Stomach (tissue), 9 donors: ENCODE data around the gene ARHGEF18. TPM values are rescaled to one million over a fixed set of nuclear protein-coding genes. Genes with fewer than 3 reads are reported as not detected.

Source experiments
- DNase-seq, 2 donors: peaks; one replicate each; pipeline versions ENCODE4 v3.0.0 to v3.0.0-alpha.2; 2013 to 2019
- H3K27ac ChIP-seq, 5 donors: fragments of 200-600 bp in 4 of 5; sonication (generic) in 4 of 5; one replicate each; pipeline ENCODE4 v1.5.1; 2013 to 2019; ENCODE audit warnings: mild to moderate bottlenecking in 1 of 5, moderate library complexity in 1 of 5
- H3K27me3 ChIP-seq, 3 donors: fragments of 200-600 bp; sonication (generic); one replicate each; pipeline ENCODE4 v1.5.1; 2017 to 2019; ENCODE audit warnings: mixed run types in 1 of 3
- H3K36me3 ChIP-seq, 4 donors: fragments of 200-600 bp; sonication (generic); 1 replicate in 3 of 4; 2 replicates in 1 of 4; pipeline ENCODE4 v1.5.1; 2016 to 2019
- H3K4me1 ChIP-seq, 4 donors: fragments of 200-600 bp; sonication (generic); one replicate each; pipeline ENCODE4 v1.5.1; 2016 to 2019
- H3K4me3 ChIP-seq, 4 donors: fragments of 200-600 bp; sonication (generic) in 3 of 4; one replicate each; pipeline ENCODE4 v1.5.1; 2016 to 2019; ENCODE audit warnings: mild to moderate bottlenecking in 1 of 4
- H3K9me3 ChIP-seq, 4 donors: fragments of 200-600 bp; sonication (generic); one replicate each; pipeline ENCODE4 v1.5.1; 2016 to 2019
- EP300 ChIP-seq: sonication (generic); formaldehyde crosslinking; IDR thresholded peaks from one replicate; pipeline ENCODE4 v1.6.1; 2017; ENCODE audit warnings: antibody characterized with exemption
- POLR2A ChIP-seq, 4 donors: fragments of 450-650 bp; IDR thresholded peaks; one replicate each; pipeline ENCODE4 v1.6.1; 2016; ENCODE audit warnings: antibody characterized with exemption in 4 of 4, control low read depth in 2 of 4, mild to moderate bottlenecking in 1 of 4, moderate library complexity in 1 of 4
- POLR2AphosphoS5 ChIP-seq, 3 donors: sonication (generic); formaldehyde crosslinking; IDR thresholded peaks; one replicate each; pipeline ENCODE4 v1.6.1; 2016; ENCODE audit warnings: antibody characterized with exemption in 3 of 3
- WGBS, 5 donors: extraction: QIAGEN DNeasy Blood & Tissue Kit in 3 of 5; methylation state at CpG; one replicate each; pipeline versions ENCODE4 v1.1.5 to v1.1.7; 2013 to 2018; 5-methylcytosine and 5-hydroxymethylcytosine counted together
- intact Hi-C: fragments of 100-400 bp; cut with DNase I; formaldehyde crosslinking; loops from one replicate; pipeline ENCODE4 v1.15.1; 2023; ENCODE audit warnings: low total_unique reads
- polyA plus RNA-seq, 3 donors: library from polyadenylated mRNA; stranded (reverse); fragments of 200-250 nt; gene quantifications; one replicate each; pipeline ENCODE4 v1.2.3, GENCODE V29; 2013
- total RNA-seq, 5 donors: library from RNA; depleted of rRNA; stranded (reverse); fragments of >200 nt; gene quantifications; one replicate each; pipeline versions ENCODE4 v1.1.0 to v1.2.3, GENCODE V29; 2014 to 2016
- TF ChIP-seq, protein P1 (sequence below), 7 experiments: fragments of 450-650 bp in 4 of 7; fragments of 200-600 bp in 3 of 7; sonication (generic) in 3 of 7; IDR thresholded peaks; one replicate each; pipeline ENCODE4 v1.5.1; 2016 to 2019; ENCODE audit warnings: antibody characterized with exemption in 7 of 7, control low read depth in 2 of 7, mild to moderate bottlenecking in 1 of 7
- donor health status: healthy with polysubstance abuse.
- donor health status: Bipolar disorder and iron deficiency.
- donor health status: healthy.

The ARHGEF18 gene
- total and polyA plus RNA-seq, 8 donors = 12.6 to 56.2 (median 28.3) TPM

GRCh38 chr19:7349961-7350711 is 1.4 kb downstream of the ARHGEF18 start:
- 52 to 78% (median 69%) methylated on average over 6 to 8 of the region's 8 CpGs for WGBS, 5 donors
- Histone ChIP-seq H3K36me3 (no peaks in the 10 kb centered on the region), H3K4me3 (peak overlapping the region in 3 of 4 donors; percentile 10 to 29 (median 27)), H3K27me3 (peaks cover 0 to 9% (median 0%) of the 10 kb centered on the region in 3 donors), H3K9me3 (peaks cover 0 to 12% (median 6%) of the 10 kb centered on the region in 4 donors), H3K4me1 (peaks cover 0 to 15% (median 10%) of the 10 kb centered on the region in 4 donors), H3K27ac (peak overlapping the region in 2 of 5 donors; percentile 52 to 60)
- no peak for DNase-seq
- TF ChIP-seq, protein P1, sequence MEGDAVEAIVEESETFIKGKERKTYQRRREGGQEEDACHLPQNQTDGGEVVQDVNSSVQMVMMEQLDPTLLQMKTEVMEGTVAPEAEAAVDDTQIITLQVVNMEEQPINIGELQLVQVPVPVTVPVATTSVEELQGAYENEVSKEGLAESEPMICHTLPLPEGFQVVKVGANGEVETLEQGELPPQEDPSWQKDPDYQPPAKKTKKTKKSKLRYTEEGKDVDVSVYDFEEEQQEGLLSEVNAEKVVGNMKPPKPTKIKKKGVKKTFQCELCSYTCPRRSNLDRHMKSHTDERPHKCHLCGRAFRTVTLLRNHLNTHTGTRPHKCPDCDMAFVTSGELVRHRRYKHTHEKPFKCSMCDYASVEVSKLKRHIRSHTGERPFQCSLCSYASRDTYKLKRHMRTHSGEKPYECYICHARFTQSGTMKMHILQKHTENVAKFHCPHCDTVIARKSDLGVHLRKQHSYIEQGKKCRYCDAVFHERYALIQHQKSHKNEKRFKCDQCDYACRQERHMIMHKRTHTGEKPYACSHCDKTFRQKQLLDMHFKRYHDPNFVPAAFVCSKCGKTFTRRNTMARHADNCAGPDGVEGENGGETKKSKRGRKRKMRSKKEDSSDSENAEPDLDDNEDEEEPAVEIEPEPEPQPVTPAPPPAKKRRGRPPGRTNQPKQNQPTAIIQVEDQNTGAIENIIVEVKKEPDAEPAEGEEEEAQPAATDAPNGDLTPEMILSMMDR (IDR thresholded peaks at IDR 0.05) = no peak
- TF ChIP-seq POLR2A (IDR thresholded peaks at IDR 0.05) = no peak
- TF ChIP-seq EP300 = no peak
- no peak for TF ChIP-seq POLR2AphosphoS5 (IDR thresholded peaks at IDR 0.05)
- intact Hi-C loops = no loop called here

DNA sequence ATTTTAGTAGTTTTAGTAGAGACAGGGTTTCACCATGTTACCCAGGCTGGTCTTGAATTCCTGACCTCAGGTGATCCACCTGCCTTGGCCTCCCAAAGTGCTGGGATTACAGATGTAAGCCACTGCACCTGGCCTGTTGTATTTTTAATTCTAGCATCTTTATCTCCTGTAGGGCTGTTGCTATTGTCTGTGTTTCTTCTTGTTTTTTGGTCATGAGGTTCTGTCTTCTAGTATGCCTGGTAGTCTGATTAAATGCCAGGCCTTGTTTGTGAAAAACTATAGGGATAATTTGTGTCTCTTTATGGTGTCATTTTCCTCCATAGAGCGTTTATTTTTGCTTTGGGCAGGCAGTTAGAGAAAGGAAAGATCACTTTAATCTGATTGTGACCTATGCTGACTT is 3.1 kb downstream of the ARHGEF18 start:
- intact Hi-C loops = no loop called here
- DNase-seq = no peak
- no peak overlapping the region for H3K4me3 ChIP-seq
- H3K36me3 ChIP-seq = no peaks in the 10 kb centered on the region
- peaks cover 0 to 15% (median 4%) of the 10 kb centered on the region in 4 donors for H3K4me1 ChIP-seq
- WGBS, 5 donors = 74 to 91% (median 81%) methylated on average over 1 of the region's 1 CpG
- H3K9me3 ChIP-seq = peaks cover 0 to 12% (median 6%) of the 10 kb centered on the region in 4 donors
- TF ChIP-seq POLR2A (IDR thresholded peaks at IDR 0.05) (no peak), POLR2AphosphoS5 (IDR thresholded peaks at IDR 0.05) (no peak), EP300 (no peak)
- TF ChIP-seq, protein P1 (IDR thresholded peaks at IDR 0.05) = no peak
- H3K27me3 ChIP-seq = peaks cover 0 to 5% (median 0%) of the 10 kb centered on the region in 3 donors
- H3K27ac ChIP-seq = no peak overlapping the region

DNA sequence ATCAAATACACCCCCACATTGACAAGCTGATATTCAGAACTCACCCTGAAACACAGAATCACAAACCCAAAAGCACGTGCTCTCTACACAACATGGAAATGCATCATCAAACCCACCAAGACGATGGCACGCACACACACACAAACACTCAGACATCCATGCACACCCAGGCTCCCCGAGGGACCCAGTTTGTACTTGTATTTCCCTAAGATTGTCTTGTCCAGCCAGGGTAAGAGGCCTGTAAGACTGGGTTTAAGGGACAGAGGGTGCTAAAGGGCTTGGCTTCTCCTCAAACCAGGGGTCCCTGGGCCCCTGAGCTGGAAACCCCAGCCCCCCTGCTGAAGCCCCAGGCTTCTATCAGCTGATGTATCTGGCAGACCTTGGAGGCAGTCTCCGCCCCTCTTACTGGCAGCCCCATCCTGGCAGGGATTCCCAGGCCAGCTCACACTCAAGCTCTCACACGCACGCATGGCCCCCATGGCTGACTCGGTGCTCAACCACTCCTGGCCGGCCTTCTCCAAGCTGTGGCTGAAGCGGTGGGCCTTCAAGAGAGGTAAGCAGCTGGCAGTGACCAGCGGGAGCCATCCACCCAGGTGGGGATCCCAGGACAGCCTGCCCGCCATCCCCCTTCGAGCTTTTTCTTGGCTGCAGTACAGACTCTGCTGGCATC is 6.5 kb downstream of the ARHGEF18 start:
- Histone ChIP-seq H3K9me3 (peaks cover 0 to 12% (median 6%) of the 10 kb centered on the region in 4 donors), H3K4me1 (peaks cover 0 to 15% (median 4%) of the 10 kb centered on the region in 4 donors), H3K27me3 (no peaks in the 10 kb centered on the region), H3K36me3 (no peaks in the 10 kb centered on the region), H3K4me3 (peak overlapping the region in 3 of 4 donors; percentile 12 to 27 (median 24)), H3K27ac (peak overlapping the region in 3 of 5 donors; percentile 16 to 78 (median 59))
- peak in 1 of 2 donors; percentile 56 for DNase-seq
- intact Hi-C loops = no loop called here
- WGBS, 5 donors = 65 to 84% (median 75%) methylated on average over 4 to 13 of the region's 13 CpGs
- TF ChIP-seq POLR2AphosphoS5 (IDR thresholded peaks at IDR 0.05) = no peak
- TF ChIP-seq POLR2A (IDR thresholded peaks at IDR 0.05) = no peak
- no peak for TF ChIP-seq EP300
- TF ChIP-seq, protein P1 (IDR thresholded peaks at IDR 0.05) = no peak

GRCh38 chr19:7355871-7356270 is 7.1 kb downstream of the ARHGEF18 start:
- peaks cover 0 to 15% (median 4%) of the 10 kb centered on the region in 4 donors for H3K4me1 ChIP-seq
- peaks cover 0 to 12% (median 6%) of the 10 kb centered on the region in 4 donors for H3K9me3 ChIP-seq
- DNase-seq = no peak
- no peaks in the 10 kb centered on the region for H3K36me3 ChIP-seq
- WGBS, 5 donors = 35 to 68% (median 62%) methylated on average over 2 to 7 of the region's 7 CpGs
- H3K27ac ChIP-seq = peak overlapping the region in 3 of 5 donors; percentile 16 to 78 (median 59)
- intact Hi-C loops = no loop called here
- TF ChIP-seq EP300 (no peak), POLR2A (IDR thresholded peaks at IDR 0.05) (no peak), POLR2AphosphoS5 (IDR thresholded peaks at IDR 0.05) (no peak)
- TF ChIP-seq, protein P1 (IDR thresholded peaks at IDR 0.05) = no peak
- H3K27me3 ChIP-seq = no peaks in the 10 kb centered on the region
- H3K4me3 ChIP-seq = peak overlapping the region in 3 of 4 donors; percentile 12 to 27 (median 24)
